HCT116 (cell line): ENCODE measurements around the gene CDH13. TPM values are rescaled to one million over a fixed set of nuclear protein-coding genes. Genes with fewer than 3 reads are reported as not detected.

ENCODE experiments used
- ATAC-seq: fragments of 200-7000 bp; cut with Tn5 transposase; 2 replicates; pipeline ENCODE4 v1.9.1; 2020; ENCODE audit warnings: mild to moderate bottlenecking, moderate library complexity
- BruUV-seq: library from RNA; stranded (reverse); fragments of 400-500 nt; replicated peaks from 2 replicates; lab custom pipeline; 2021; lab: Mats Ljungman, UMichigan
- CTCF ChIA-PET: fragments of 300-600 bp; sonication (Branson Sonifier 250); formaldehyde crosslinking; loops from one replicate; lab custom pipeline; 2021; ENCODE audit warnings: antibody characterized with exemption; lab: Charles Lee
- POLR2A ChIA-PET: fragments of 300-600, 350-600 bp; sonication (Branson Sonifier 250); formaldehyde crosslinking; loops from one replicate; lab custom pipeline; 2021; ENCODE audit warnings: antibody characterized with exemption; lab: Charles Lee
- RAD21 ChIA-PET, 2 experiments: fragments of 300-600 bp; sonication (Branson Sonifier 250); formaldehyde crosslinking; loops; one replicate each; lab custom pipeline; 2023; ENCODE audit warnings: low total read pairs in 2 of 2; ENCODE audit not compliant: uncharacterized antibody in 2 of 2, unreplicated experiment in 2 of 2, low non-redundant PET in 1 of 2; lab: Charles Lee
- DNase-seq: peaks from one replicate; pipeline ENCODE4 v3.0.0-alpha.2; 2010; ENCODE audit warnings: low read depth, low spot score
- H2AFZ ChIP-seq: fragments of 200-600 bp; shearing (Covaris generic), sonication (generic); 2 replicates; pipeline ENCODE4 v1.6.1; 2017; ENCODE audit warnings: low read depth, mixed run types, mixed read lengths, antibody characterized with exemption, low read length; ENCODE audit not compliant: poor library complexity, severe bottlenecking
- H3K27ac ChIP-seq: 2 replicates; pipeline ENCODE4 v1.5.1; 2012; ENCODE audit warnings: low read depth, low read length
- H3K27me3 ChIP-seq: fragments of 200-600 bp; sonication (generic); 2 replicates; pipeline ENCODE4 v1.6.1; 2016; ENCODE audit warnings: mixed run types, low read length, mixed read lengths; ENCODE audit not compliant: insufficient read depth
- H3K36me3 ChIP-seq, 2 experiments: fragments of 200-500 bp in 1 of 2; fragments of 200-600 bp in 1 of 2; sonication (Bioruptor generic) in 1 of 2; sonication (generic) in 1 of 2; 2 replicates each; pipeline versions ENCODE4 v1.5.1 to v1.6.1; 2014 to 2016; ENCODE audit warnings: low read length in 2 of 2, inconsistent platforms in 1 of 2, mixed read lengths in 1 of 2, mixed run types in 1 of 2; ENCODE audit not compliant: insufficient read depth in 2 of 2, control insufficient read depth in 1 of 2
- H3K4me1 ChIP-seq, 2 experiments: fragments of 200-600 bp in 1 of 2; sonication (generic) in 1 of 2; 2 replicates each; pipeline versions ENCODE4 v1.5.1 to v1.6.1; 2012 to 2017; ENCODE audit warnings: low read length in 2 of 2, inconsistent platforms in 1 of 2, mild to moderate bottlenecking in 1 of 2, mixed read lengths in 1 of 2, mixed run types in 1 of 2, moderate library complexity in 1 of 2; ENCODE audit not compliant: insufficient read depth in 2 of 2, control insufficient read depth in 1 of 2
- H3K4me2 ChIP-seq: fragments of 200-600 bp; sonication (generic); 2 replicates; pipeline ENCODE4 v1.6.1; 2017; ENCODE audit warnings: mixed run types, low read length, mixed read lengths
- H3K4me3 ChIP-seq, 2 experiments: fragments of 200-600 bp in 1 of 2; sonication (generic) in 1 of 2; replicated peaks in 1 of 2; 2 replicates each; pipeline ENCODE4 v1.5.1; 2011 to 2016; ENCODE audit warnings: low read length in 2 of 2, control low read depth in 1 of 2, low read depth in 1 of 2, mild to moderate bottlenecking in 1 of 2, mixed read lengths in 1 of 2, mixed run types in 1 of 2
- H3K79me2 ChIP-seq: fragments of 200-600 bp; sonication (generic); 2 replicates; pipeline ENCODE4 v1.6.1; 2017; ENCODE audit warnings: mild to moderate bottlenecking, mixed run types, low read length, moderate library complexity, mixed read lengths; ENCODE audit not compliant: insufficient read depth
- H3K9ac ChIP-seq: fragments of 200-600 bp; sonication (generic); 2 replicates; pipeline ENCODE4 v1.6.1; 2016; ENCODE audit warnings: low read length, mixed read lengths
- H3K9me2 ChIP-seq: fragments of 200-600 bp; sonication (generic), shearing (Covaris generic); 2 replicates; pipeline ENCODE4 v1.6.1; 2017; ENCODE audit warnings: mixed run types, mild to moderate bottlenecking, moderate library complexity; ENCODE audit not compliant: insufficient read depth
- H3K9me3 ChIP-seq, 2 experiments: fragments of 200-500 bp in 1 of 2; fragments of 200-600 bp in 1 of 2; sonication (Bioruptor generic) in 1 of 2; sonication (generic) in 1 of 2; 2 replicates each; pipeline ENCODE4 v1.6.1; 2014 to 2017; ENCODE audit warnings: low read length in 2 of 2, mixed read lengths in 2 of 2, inconsistent platforms in 1 of 2, low read depth in 1 of 2, mild to moderate bottlenecking in 1 of 2, mixed run types in 1 of 2, moderate library complexity in 1 of 2; ENCODE audit not compliant: control insufficient read depth in 1 of 2, insufficient read depth in 1 of 2
- H4K20me1 ChIP-seq: fragments of 200-600 bp; sonication (generic), shearing (Covaris generic); 2 replicates; pipeline ENCODE4 v1.6.1; 2017; ENCODE audit warnings: mixed run types, mild to moderate bottlenecking, moderate library complexity; ENCODE audit not compliant: insufficient read depth
- CEBPB ChIP-seq: IDR thresholded peaks from 2 replicates; pipeline ENCODE4 v1.6.1; 2012; ENCODE audit warnings: low read depth
- EZH2phosphoT487 ChIP-seq: fragments of 200-600 bp; IDR thresholded peaks from 2 replicates; pipeline ENCODE4 v1.6.1; 2018; ENCODE audit warnings: antibody characterized with exemption, borderline replicate concordance
- JUND ChIP-seq: IDR thresholded peaks from 2 replicates; pipeline ENCODE4 v1.6.1; 2012
- SIN3A ChIP-seq: IDR thresholded peaks from 2 replicates; pipeline ENCODE4 v1.6.1; 2012; ENCODE audit warnings: low read depth
- SRF ChIP-seq: IDR thresholded peaks from 2 replicates; pipeline ENCODE4 v1.6.1; 2012; ENCODE audit warnings: low read depth
- TCF7L2 ChIP-seq: IDR thresholded peaks from 2 replicates; pipeline ENCODE4 v1.7.0; 2011; ENCODE audit warnings: borderline replicate concordance, inconsistent platforms; ENCODE audit not compliant: insufficient read depth, insufficient read length; ENCODE audit errors: extremely low read depth
- ZNF274 ChIP-seq: fragments of 200-500 bp; sonication (Bioruptor generic); IDR thresholded peaks from 2 replicates; pipeline ENCODE4 v1.6.1; 2014; ENCODE audit warnings: mild to moderate bottlenecking, low read depth, low read length, inconsistent platforms
- intact Hi-C: fragments of 100-400 bp; cut with micrococcal nuclease; formaldehyde crosslinking; loops from 2 replicates; pipeline ENCODE4 v1.10.0; 2022
- total RNA-seq: library from RNA; stranded (reverse); gene quantifications from one replicate; pipeline ENCODE4 v1.2.1, GENCODE V29; 2021; ENCODE audit not compliant: unreplicated experiment
- TF ChIP-seq, protein P1 (sequence below): IDR thresholded peaks from 2 replicates; pipeline ENCODE4 v1.6.1; 2012
- TF ChIP-seq, protein P2 (sequence below), 3 experiments: fragments of 200-600 bp in 1 of 3; sonication (generic) in 1 of 3; IDR thresholded peaks in 2 of 3; conservative IDR thresholded peaks in 1 of 3; 2 replicates each; pipeline ENCODE4 v1.5.1; 2012 to 2017; ENCODE audit warnings: low read depth in 2 of 3, low read length in 2 of 3, antibody characterized with exemption in 1 of 3, borderline replicate concordance in 1 of 3, control low read depth in 1 of 3, mild to moderate bottlenecking in 1 of 3, mixed read lengths in 1 of 3, mixed run types in 1 of 3, moderate library complexity in 1 of 3; ENCODE audit not compliant: insufficient read depth in 1 of 3
- TF ChIP-seq, protein P3 (sequence below): IDR thresholded peaks from 2 replicates; pipeline ENCODE4 v1.6.1; 2012
- TF ChIP-seq, protein P4 (sequence below): IDR thresholded peaks from 2 replicates; pipeline ENCODE4 v1.6.1; 2012; ENCODE audit warnings: low read depth

CDH13 gene
- total RNA-seq, 1 experiment from 2014 or later: not detected

DNA sequence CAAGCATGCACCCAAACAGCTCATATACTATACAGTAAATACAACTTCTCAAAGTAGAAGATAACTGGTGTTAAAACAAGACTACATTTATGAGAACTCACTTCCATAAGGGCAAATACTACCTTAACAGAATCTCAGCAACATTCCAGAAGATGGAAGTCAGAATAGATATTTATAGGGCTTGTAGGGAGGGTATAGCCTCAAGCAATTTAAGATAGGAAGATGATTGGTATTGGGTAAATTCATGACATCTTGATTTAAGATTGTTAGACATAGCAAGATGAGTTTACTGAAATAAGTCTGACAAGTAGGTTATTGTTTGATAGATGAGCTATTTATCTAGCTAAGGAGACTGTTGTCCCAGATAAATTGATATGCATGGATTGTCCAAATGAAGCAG, 250.2 kb downstream of the CDH13 start:
- Histone ChIP-seq H3K27ac (no peak overlapping the region), H3K4me2 (no peak overlapping the region), H3K79me2 (no peaks in the 10 kb centered on the region), H3K36me3 (no peaks in the 10 kb centered on the region), H3K9ac (no peak overlapping the region), H3K27me3 (no peaks in the 10 kb centered on the region), H3K9me2 (no peaks in the 10 kb centered on the region), H2AFZ (no peak overlapping the region), H3K9me3 (peaks cover 12 to 41% of the 10 kb centered on the region in 2 experiments; a peak in 2 of 4 replicates), H3K4me1 (no peaks in the 10 kb centered on the region), H3K4me3 (no peak overlapping the region)
- ChIA-PET CTCF (no interaction called here), RAD21 (no interaction called here), POLR2A (no interaction called here)
- no peak for DNase-seq
- intact Hi-C loops: no loop called here
- TF ChIP-seq TCF7L2 (no peak), CEBPB (no peak), ZNF274 (no peak), EZH2phosphoT487 (no peak), SRF (no peak), SIN3A (no peak), JUND (no peak)
- TF ChIP-seq, protein P1, sequence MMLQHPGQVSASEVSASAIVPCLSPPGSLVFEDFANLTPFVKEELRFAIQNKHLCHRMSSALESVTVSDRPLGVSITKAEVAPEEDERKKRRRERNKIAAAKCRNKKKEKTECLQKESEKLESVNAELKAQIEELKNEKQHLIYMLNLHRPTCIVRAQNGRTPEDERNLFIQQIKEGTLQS: no peak
- TF ChIP-seq, protein P2, sequence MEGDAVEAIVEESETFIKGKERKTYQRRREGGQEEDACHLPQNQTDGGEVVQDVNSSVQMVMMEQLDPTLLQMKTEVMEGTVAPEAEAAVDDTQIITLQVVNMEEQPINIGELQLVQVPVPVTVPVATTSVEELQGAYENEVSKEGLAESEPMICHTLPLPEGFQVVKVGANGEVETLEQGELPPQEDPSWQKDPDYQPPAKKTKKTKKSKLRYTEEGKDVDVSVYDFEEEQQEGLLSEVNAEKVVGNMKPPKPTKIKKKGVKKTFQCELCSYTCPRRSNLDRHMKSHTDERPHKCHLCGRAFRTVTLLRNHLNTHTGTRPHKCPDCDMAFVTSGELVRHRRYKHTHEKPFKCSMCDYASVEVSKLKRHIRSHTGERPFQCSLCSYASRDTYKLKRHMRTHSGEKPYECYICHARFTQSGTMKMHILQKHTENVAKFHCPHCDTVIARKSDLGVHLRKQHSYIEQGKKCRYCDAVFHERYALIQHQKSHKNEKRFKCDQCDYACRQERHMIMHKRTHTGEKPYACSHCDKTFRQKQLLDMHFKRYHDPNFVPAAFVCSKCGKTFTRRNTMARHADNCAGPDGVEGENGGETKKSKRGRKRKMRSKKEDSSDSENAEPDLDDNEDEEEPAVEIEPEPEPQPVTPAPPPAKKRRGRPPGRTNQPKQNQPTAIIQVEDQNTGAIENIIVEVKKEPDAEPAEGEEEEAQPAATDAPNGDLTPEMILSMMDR (IDR thresholded peaks at IDR 0.05 in 2 of 3, conservative IDR thresholded peaks at IDR 0.05 in 1 of 3; ENCODE audit: borderline replicate concordance in 1 of 3, insufficient read depth in 1 of 3, low read depth in 2 of 3, low read length in 2 of 3): no peak
- TF ChIP-seq, protein P3, sequence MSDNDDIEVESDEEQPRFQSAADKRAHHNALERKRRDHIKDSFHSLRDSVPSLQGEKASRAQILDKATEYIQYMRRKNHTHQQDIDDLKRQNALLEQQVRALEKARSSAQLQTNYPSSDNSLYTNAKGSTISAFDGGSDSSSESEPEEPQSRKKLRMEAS: no peak
- TF ChIP-seq, protein P4, sequence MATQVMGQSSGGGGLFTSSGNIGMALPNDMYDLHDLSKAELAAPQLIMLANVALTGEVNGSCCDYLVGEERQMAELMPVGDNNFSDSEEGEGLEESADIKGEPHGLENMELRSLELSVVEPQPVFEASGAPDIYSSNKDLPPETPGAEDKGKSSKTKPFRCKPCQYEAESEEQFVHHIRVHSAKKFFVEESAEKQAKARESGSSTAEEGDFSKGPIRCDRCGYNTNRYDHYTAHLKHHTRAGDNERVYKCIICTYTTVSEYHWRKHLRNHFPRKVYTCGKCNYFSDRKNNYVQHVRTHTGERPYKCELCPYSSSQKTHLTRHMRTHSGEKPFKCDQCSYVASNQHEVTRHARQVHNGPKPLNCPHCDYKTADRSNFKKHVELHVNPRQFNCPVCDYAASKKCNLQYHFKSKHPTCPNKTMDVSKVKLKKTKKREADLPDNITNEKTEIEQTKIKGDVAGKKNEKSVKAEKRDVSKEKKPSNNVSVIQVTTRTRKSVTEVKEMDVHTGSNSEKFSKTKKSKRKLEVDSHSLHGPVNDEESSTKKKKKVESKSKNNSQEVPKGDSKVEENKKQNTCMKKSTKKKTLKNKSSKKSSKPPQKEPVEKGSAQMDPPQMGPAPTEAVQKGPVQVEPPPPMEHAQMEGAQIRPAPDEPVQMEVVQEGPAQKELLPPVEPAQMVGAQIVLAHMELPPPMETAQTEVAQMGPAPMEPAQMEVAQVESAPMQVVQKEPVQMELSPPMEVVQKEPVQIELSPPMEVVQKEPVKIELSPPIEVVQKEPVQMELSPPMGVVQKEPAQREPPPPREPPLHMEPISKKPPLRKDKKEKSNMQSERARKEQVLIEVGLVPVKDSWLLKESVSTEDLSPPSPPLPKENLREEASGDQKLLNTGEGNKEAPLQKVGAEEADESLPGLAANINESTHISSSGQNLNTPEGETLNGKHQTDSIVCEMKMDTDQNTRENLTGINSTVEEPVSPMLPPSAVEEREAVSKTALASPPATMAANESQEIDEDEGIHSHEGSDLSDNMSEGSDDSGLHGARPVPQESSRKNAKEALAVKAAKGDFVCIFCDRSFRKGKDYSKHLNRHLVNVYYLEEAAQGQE: no peak
- TF ChIP-seq, all 23 proteins: peak for 0
- BruUV-seq: no TSS peak
- no peak for ATAC-seq
- no peaks in the 10 kb centered on the region for H4K20me1 ChIP-seq
